ENCODE measurements around the gene LNX2. TPM values are rescaled to one million over a fixed set of nuclear protein-coding genes. Genes with fewer than 3 reads are reported as not detected.

LNX2 gene
- total RNA-seq, 2 donors from 2014 or later = 11.2 to 23.1 TPM

DNA sequence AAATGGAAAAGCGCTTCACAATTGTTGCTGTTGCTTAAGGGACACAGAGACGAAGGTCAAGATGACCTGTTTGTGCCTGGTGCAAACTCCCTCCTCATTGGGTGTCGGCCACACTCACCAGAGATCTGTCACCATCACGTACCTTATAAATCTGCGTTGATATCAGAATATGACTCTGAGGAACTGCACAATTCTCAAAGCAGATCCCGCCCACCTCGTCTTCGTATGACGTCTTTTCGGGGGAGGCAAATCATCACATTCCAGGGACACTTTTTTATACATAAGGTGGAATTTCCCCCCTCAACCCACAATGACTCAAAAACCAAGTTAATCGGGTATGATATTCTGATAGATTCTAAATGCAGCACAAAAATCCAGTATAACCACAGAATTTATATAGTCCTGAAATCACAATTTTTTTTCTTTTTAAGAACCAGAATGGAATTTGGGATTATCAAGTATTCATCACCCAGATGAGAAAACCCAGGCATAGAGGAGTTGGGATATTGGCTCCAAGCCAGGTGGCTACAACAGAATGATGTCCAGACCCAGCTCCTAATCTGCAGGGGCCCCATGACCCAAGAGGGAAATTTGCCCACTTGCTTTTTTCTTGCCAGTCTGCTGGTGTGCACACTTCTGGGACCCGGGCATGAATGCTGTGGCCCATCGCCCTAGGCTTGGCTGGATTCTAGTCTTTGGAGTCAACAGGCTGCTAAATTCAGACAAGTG, 119.4 kb downstream of the LNX2 start:
- no peaks in the 10 kb centered on the region for H3K27me3 ChIP-seq
- H3K9me3 ChIP-seq = no peaks in the 10 kb centered on the region
- no peak for ATAC-seq
- no peak for TF ChIP-seq CTCF (IDR thresholded peaks at IDR 0.05)
- TF ChIP-seq POLR2A (IDR thresholded peaks at IDR 0.05) = no peak
- intact Hi-C loops (cut with DNase I) = no loop called here
- H3K4me1 ChIP-seq = no peaks in the 10 kb centered on the region
- no peaks in the 10 kb centered on the region for H3K36me3 ChIP-seq (replicated peaks in 1 of 2; ENCODE audit: insufficient read depth in 1 of 2, low read depth in 2 of 2)
- H3K27ac ChIP-seq = no peak overlapping the region
- no peak overlapping the region for H3K4me3 ChIP-seq
- WGBS, 2 donors = 77 to 85% methylated on average over 13 of the region's 13 CpGs
- no peak for DNase-seq

DNA sequence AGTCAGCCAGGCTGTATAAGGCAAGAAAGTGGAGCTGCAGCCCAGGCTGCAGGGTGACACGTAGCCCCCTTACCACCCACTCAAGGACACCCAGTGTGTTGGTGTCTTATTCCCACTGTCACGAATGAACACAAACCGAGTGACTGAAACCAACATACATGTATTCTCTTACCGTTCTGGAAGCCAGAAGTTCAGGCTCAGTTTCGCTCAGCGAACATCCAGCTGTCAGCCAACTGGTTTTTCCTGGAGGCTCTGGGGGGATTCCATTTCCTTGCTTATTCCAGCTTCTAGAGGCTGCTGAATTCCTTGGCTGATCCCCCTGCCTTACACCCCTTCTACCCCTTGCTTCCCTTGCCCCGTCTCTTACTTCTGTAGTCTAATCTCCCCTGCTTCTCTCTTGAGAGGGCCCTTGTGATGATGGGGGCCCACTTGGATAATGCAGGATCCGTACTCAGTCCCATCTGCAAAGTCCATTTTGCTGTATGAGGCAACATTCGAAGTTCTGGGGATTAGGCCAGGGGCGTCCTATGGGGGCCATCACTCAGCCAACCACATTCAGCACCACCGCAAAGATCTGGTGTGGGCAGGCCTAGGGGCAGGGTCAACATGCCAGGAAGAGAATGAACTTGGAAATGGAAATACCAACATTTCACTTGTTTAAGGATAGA, 122.6 kb downstream of the LNX2 start:
- no peak for DNase-seq
- H3K27ac ChIP-seq = no peak overlapping the region
- TF ChIP-seq POLR2A (IDR thresholded peaks at IDR 0.05) (no peak), CTCF (IDR thresholded peaks at IDR 0.05) (no peak)
- intact Hi-C loops (cut with DNase I) = no loop called here
- H3K4me1 ChIP-seq = no peaks in the 10 kb centered on the region
- no peaks in the 10 kb centered on the region for H3K27me3 ChIP-seq
- no peak overlapping the region for H3K4me3 ChIP-seq
- no peaks in the 10 kb centered on the region for H3K9me3 ChIP-seq
- WGBS, 2 donors = 80 to 89% methylated on average over 11 of the region's 11 CpGs
- ATAC-seq = no peak
- H3K36me3 ChIP-seq (replicated peaks in 1 of 2; ENCODE audit: insufficient read depth in 1 of 2, low read depth in 2 of 2) = no peaks in the 10 kb centered on the region

GRCh38 chr13:27496536-27497273, 123.6 kb downstream of the LNX2 start:
- TF ChIP-seq POLR2A (IDR thresholded peaks at IDR 0.05) (no peak), CTCF (IDR thresholded peaks at IDR 0.05) (no peak)
- H3K9me3 ChIP-seq = no peaks in the 10 kb centered on the region
- peak in 1 of 4 donors; percentile 9 for DNase-seq
- H3K36me3 ChIP-seq (replicated peaks in 1 of 2; ENCODE audit: insufficient read depth in 1 of 2, low read depth in 2 of 2) = no peaks in the 10 kb centered on the region
- 71 to 72% methylated on average over 8 to 10 of the region's 10 CpGs for WGBS, 2 donors
- ATAC-seq = no peak
- intact Hi-C loops (cut with DNase I) = no loop called here
- H3K4me3 ChIP-seq = no peak overlapping the region
- H3K27me3 ChIP-seq = no peaks in the 10 kb centered on the region
- H3K27ac ChIP-seq = no peak overlapping the region
- H3K4me1 ChIP-seq = no peaks in the 10 kb centered on the region

DNA sequence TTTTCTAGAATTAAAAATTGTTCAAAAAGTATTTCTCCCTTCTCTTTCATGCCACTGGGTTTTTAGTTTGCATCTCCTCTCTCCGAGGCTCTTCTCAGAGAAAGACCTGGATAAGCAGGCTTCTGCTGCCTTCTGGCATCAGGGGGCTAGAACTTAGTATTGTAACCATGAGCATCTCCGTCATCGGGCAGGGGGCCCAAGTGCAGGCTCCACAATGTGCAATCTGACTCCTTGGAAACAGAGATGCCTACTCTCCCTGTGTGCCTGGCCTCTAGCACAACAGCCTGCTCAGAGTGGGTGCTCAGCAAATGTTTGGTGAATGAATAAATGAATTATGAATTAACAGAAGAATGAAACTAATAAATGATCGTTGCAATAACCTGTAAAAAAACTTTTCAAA, 124.3 kb downstream of the LNX2 start:
- 68 to 73% methylated on average over 4 of the region's 4 CpGs for WGBS, 2 donors
- no peaks in the 10 kb centered on the region for H3K36me3 ChIP-seq (replicated peaks in 1 of 2; ENCODE audit: insufficient read depth in 1 of 2, low read depth in 2 of 2)
- intact Hi-C loops (cut with DNase I) = no loop called here
- TF ChIP-seq POLR2A (IDR thresholded peaks at IDR 0.05) = no peak
- TF ChIP-seq CTCF (IDR thresholded peaks at IDR 0.05) = no peak
- no peak overlapping the region for H3K27ac ChIP-seq
- H3K9me3 ChIP-seq = no peaks in the 10 kb centered on the region
- no peak overlapping the region for H3K4me3 ChIP-seq
- H3K4me1 ChIP-seq = no peaks in the 10 kb centered on the region
- DNase-seq = no peak
- H3K27me3 ChIP-seq = no peaks in the 10 kb centered on the region
- no peak for ATAC-seq

Other genes starting within 250 kb of the LNX2 start
- gene GTF3A, start 195.9 kb downstream of the LNX2 start, total RNA-seq = 10 to 100 TPM; 54.7 to 94.2 TPM
- 10 to 100 TPM; 26.0 to 51.1 TPM for gene MTIF3, start 170.0 kb downstream of the LNX2 start, total RNA-seq
- 100 to 1,000 TPM in 1 of 2 donors, 10 to 100 TPM in 1; 56.0 to 178 TPM for gene POLR1D, start 1.4 kb upstream of the LNX2 start, total RNA-seq
- not detected for gene GSX1, start 172.0 kb upstream of the LNX2 start, total RNA-seq